ENCODE measurements around the gene MICAL2. TPM values are rescaled to one million over a fixed set of nuclear protein-coding genes. Genes with fewer than 3 reads are reported as not detected.

Gene MICAL2
- total and polyA plus RNA-seq, 12 donors, result 8.4 to 80.5 (median 34.1) TPM

DNA sequence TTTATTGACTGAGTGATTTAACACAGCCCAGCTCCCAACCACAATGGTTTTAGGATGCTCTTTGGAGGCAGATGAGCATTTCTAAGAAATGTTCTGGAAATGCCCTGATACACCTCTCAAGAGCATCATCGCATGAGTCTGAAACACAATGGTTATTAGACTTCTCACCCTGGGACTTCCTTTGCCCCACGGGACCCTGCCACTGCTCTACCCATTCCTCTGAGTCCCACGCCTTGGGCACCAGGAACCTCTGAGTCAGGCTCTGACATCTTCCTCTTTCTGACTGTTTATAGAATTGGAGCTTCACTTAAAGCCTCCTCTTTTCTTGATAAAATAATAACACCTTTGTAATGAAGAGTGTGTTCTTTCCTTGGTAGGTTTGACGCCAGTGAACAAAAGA is 181.4 kb downstream of the MICAL2 start:
- Histone ChIP-seq H3K27me3 (no peaks in the 10 kb centered on the region), H3K4me3 (no peak overlapping the region), H3K9me3 (replicated peaks in 1 of 3) (no peaks in the 10 kb centered on the region), H3K36me3 (replicated peaks in 1 of 2) (no peaks in the 10 kb centered on the region), H3K27ac (no peak overlapping the region), H3K4me1 (replicated peaks in 1 of 2) (peaks cover 8 to 12% of the 10 kb centered on the region in 2 donors)
- no peak for DNase-seq
- no peak for TF ChIP-seq POLR2A (IDR thresholded peaks at IDR 0.05)
- TF ChIP-seq, protein P1, sequence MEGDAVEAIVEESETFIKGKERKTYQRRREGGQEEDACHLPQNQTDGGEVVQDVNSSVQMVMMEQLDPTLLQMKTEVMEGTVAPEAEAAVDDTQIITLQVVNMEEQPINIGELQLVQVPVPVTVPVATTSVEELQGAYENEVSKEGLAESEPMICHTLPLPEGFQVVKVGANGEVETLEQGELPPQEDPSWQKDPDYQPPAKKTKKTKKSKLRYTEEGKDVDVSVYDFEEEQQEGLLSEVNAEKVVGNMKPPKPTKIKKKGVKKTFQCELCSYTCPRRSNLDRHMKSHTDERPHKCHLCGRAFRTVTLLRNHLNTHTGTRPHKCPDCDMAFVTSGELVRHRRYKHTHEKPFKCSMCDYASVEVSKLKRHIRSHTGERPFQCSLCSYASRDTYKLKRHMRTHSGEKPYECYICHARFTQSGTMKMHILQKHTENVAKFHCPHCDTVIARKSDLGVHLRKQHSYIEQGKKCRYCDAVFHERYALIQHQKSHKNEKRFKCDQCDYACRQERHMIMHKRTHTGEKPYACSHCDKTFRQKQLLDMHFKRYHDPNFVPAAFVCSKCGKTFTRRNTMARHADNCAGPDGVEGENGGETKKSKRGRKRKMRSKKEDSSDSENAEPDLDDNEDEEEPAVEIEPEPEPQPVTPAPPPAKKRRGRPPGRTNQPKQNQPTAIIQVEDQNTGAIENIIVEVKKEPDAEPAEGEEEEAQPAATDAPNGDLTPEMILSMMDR (IDR thresholded peaks at IDR 0.05), result no peak
- 79 to 91% (median 90%) methylated on average over 4 of the region's 4 CpGs for WGBS, 4 donors
- intact Hi-C loops (cut with DNase I), result no loop called here

DNA sequence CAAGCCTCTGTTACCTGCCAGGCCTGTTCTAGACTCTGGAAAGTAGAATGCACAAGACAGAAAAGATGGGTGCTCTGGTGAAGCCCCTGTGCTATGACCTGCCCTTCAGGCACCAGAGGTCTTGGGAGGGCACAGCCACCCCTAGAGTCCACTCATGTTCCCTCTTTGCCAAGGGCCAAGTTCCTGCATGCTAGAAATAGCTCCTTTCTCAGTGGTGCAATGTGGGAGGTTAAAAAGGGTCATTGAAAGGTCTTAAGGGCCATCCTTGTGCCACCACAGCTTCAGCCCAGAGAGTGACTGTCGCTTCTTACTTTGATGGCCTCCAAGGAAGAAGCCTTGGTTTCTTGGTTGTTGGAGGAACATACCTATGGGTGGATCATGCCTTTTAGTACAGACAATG is 182.4 kb downstream of the MICAL2 start:
- Histone ChIP-seq H3K27ac (no peak overlapping the region), H3K36me3 (replicated peaks in 1 of 2) (no peaks in the 10 kb centered on the region), H3K4me3 (no peak overlapping the region), H3K9me3 (replicated peaks in 1 of 3) (no peaks in the 10 kb centered on the region), H3K4me1 (replicated peaks in 1 of 2) (peaks cover 5 to 8% of the 10 kb centered on the region in 2 donors), H3K27me3 (no peaks in the 10 kb centered on the region)
- TF ChIP-seq, protein P1 (IDR thresholded peaks at IDR 0.05), result no peak
- no peak for TF ChIP-seq POLR2A (IDR thresholded peaks at IDR 0.05)
- DNase-seq, result no peak
- intact Hi-C loops (cut with DNase I), result no loop called here
- WGBS, 4 donors, result 88 to 100% (median 97%) methylated on average over 1 of the region's 1 CpG

DNA sequence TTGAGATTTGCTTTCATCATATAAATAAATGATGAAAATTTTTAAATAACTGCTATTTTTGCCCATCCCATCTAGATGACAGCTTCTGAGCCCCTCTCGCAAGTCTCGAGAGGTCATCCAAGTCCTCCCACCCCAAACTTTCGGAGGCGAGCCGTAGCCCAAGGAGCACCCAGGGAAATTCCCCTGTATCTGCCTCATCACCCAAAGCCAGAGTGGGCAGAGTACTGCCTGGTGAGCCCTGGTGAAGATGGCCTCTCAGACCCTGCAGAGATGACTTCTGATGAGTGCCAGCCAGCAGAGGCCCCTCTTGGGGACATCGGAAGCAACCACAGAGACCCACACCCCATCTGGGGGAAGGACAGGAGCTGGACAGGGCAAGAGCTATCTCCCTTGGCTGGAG is 183.1 kb downstream of the MICAL2 start:
- Histone ChIP-seq H3K4me1 (replicated peaks in 1 of 2) (peaks cover 0 to under 1% of the 10 kb centered on the region in 2 donors), H3K9me3 (replicated peaks in 1 of 3) (no peaks in the 10 kb centered on the region), H3K36me3 (replicated peaks in 1 of 2) (no peaks in the 10 kb centered on the region), H3K27ac (no peak overlapping the region), H3K4me3 (no peak overlapping the region), H3K27me3 (no peaks in the 10 kb centered on the region)
- TF ChIP-seq POLR2A (IDR thresholded peaks at IDR 0.05), result no peak
- TF ChIP-seq, protein P1 (IDR thresholded peaks at IDR 0.05), result no peak
- 82 to 91% (median 89%) methylated on average over 6 of the region's 6 CpGs for WGBS, 4 donors
- no peak for DNase-seq
- intact Hi-C loops (cut with DNase I), result no loop called here

DNA sequence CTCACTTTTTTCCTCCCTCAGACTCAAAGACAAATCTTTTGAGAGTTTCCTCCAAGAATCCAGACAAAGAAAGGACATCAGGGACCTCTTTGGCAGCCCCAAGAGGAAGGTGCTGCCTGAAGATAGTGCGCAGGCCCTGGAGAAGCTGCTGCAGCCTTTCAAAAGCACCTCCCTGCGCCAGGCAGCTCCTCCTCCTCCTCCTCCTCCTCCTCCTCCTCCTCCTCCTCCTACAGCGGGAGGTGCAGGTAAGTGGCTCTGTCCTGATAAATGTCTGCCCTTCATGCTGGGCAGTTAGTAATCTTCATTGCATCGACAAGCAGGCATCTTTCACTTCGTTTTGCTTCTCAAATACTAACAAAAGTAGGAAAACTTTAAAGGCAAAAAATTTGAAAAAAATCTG is 184.2 kb downstream of the MICAL2 start:
- intact Hi-C loops (cut with DNase I), result no loop called here
- no peaks in the 10 kb centered on the region for H3K9me3 ChIP-seq (replicated peaks in 1 of 3)
- no peaks in the 10 kb centered on the region for H3K4me1 ChIP-seq (replicated peaks in 1 of 2)
- H3K4me3 ChIP-seq, result no peak overlapping the region
- DNase-seq, result no peak
- H3K27me3 ChIP-seq, result no peaks in the 10 kb centered on the region
- 63 to 89% (median 78%) methylated on average over 4 to 5 of the region's 5 CpGs for WGBS, 4 donors
- no peak for TF ChIP-seq POLR2A (IDR thresholded peaks at IDR 0.05)
- TF ChIP-seq, protein P1 (IDR thresholded peaks at IDR 0.05), result no peak
- H3K27ac ChIP-seq, result no peak overlapping the region
- H3K36me3 ChIP-seq (replicated peaks in 1 of 2), result no peaks in the 10 kb centered on the region
